ENCODE data around the gene ARHGAP29.

DNA sequence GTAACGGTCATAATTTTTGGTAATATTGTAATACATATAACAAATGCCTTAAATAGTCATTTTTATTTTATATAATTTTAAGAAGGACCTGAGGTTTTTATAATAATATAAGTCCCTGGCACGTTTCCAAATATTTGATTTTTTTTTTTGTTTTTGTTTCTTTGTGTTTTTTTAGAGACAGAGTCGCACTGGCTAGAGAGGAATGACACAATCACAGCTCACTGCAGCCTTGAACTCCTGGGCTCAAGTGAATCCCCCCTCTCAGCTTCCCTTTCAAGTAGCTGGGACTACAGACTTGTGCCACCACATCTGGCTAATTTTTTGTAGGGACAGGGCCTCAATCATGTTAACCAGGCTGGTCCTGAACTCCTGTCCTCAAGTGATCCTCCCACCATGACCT lies 29.7 kb downstream of the ARHGAP29 start:
- TF ChIP-seq, protein P1, sequence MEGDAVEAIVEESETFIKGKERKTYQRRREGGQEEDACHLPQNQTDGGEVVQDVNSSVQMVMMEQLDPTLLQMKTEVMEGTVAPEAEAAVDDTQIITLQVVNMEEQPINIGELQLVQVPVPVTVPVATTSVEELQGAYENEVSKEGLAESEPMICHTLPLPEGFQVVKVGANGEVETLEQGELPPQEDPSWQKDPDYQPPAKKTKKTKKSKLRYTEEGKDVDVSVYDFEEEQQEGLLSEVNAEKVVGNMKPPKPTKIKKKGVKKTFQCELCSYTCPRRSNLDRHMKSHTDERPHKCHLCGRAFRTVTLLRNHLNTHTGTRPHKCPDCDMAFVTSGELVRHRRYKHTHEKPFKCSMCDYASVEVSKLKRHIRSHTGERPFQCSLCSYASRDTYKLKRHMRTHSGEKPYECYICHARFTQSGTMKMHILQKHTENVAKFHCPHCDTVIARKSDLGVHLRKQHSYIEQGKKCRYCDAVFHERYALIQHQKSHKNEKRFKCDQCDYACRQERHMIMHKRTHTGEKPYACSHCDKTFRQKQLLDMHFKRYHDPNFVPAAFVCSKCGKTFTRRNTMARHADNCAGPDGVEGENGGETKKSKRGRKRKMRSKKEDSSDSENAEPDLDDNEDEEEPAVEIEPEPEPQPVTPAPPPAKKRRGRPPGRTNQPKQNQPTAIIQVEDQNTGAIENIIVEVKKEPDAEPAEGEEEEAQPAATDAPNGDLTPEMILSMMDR (conservative IDR thresholded peaks at IDR 0.05; ENCODE audit: low read depth in 2 of 2): no peak
- TF ChIP-seq EZH2 (IDR thresholded peaks at IDR 0.05; ENCODE audit: low read depth, unreplicated experiment): no peak
- no peak for TF ChIP-seq CREB1 (CRISPR knock-in tag; IDR thresholded peaks at IDR 0.05; ENCODE audit: low read depth)

All from GM23338 (cell line).